ENCODE data around the gene CHRND.

CHRND gene

DNA sequence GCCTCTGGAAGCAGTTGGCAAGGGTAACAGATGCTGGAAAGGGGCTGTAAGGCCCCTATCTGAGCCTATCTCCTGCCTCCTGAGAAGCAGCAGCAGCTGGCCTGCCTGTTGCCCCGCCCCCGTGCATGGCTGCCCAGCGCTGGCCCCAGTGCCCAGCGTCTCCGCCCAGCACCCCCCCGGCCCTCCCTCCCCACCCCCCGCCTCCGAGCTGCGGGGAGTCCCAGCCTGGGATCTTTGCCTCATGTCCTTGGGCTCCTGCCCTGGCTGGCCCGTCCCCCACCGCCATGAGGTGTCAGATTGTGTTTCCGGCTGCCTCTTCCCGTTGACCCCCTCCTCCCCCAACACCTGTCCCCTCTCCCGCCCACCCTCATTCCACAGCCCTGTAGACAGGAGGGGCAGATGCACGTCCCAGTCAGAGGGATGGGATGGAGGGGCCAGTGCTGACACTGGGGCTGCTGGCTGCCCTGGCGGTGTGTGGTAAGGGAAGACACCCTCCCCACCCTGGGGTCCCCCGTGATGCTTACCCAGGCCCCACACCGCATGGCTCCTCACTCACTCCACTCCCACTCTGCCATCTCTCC, at the start of gene CHRND:
TSS of gene CHRND (plus strand) at position 370 of the 581 bp plus-strand sequence. CDS start at position 426, 56 bp downstream.
- no peak for DNase-seq

DNA sequence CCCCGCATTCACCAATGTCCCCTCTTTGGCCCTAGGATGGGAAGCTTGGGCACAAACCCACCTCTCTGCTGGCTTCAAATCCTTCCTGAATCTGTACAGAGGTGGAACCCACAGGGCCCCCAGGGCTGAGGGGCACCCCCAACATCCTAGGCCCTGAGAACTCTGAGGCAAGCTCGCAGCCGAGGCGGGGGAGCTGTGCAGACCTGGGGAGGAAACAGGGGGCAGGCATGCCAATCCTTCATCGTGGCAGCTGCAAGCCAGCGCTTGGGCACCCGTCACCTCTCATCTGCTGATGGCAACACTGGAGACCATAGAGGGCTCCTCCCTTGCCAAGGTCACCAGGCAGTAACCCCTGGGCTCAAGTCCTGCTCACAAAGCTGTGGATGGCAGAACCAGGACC, 49.2 kb upstream of the CHRND start:
- no peak for DNase-seq

DNA sequence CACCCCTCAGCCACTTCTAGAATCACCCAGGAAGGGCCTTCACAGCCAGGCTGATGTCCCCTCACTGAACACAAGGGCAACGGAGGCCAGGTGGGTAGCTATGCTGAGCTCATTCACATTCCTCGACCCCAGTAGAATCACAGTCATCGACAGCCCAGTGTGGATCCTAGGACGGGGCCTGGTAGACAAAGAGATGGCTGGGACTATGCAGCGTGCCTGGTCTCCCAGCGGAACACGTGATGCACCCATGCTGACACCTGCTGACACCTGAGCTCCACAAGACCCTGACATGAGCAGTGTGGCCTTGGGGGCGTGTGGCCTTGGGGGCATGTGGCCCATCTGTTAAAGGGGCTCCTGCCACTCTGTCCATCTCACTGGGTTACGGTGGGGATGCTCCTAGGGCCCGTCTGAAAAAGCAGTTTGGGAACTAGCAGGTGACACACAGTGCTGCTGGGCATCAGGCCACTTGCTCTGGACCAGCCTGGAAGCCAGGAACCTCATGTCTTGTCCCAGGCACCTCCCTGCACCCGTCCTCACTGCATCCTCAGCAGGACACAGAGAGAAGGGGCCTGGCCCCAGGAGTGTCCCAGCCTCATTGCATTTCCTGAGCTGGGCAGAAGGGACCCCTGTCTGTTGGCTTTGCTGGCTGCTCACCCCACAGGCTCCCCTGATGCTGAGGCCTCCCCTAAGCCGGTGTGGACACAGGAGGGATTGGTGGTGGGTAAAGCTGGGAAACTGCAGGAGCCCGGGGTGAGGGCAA, 48.0 kb upstream of the CHRND start:
- no peak for DNase-seq

DNA sequence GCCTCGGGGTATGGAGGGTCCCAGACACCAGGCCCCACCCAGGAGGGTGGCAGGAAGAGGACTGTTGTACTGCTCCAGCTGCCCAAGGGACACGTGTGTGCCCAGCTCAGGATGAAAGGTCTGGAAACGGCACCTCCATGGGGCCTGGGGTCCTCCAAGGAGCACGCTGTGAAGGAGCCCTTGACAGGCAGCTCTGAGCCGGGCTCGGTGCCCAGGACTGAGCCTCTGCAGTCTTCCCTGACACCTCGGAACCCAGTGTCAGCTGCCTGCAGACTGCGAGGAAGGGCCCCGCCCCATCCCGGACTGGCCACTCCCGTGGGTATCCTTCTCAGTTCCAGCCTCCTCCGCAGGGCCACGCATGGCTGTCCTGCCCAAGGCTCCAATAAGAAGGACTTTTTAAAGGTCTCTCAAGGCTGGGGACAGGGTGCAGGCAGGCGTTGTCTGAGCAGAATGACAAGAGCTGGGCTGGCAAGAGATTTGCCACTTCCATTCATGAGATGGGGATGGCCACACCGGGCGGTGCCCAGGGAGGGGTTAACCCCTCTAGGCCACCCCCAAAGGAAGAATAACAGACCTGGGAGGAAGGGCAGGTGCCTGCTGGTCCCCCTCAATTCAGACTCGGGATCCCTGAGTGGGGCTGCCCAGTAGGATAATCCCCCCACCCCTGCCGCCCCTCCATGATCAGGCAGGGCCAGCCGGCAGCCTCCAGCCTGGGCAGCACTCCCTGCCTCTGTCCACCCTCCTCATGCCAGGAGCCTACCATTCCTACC, 47.2 kb upstream of the CHRND start:
- DNase-seq: no peak

DNA sequence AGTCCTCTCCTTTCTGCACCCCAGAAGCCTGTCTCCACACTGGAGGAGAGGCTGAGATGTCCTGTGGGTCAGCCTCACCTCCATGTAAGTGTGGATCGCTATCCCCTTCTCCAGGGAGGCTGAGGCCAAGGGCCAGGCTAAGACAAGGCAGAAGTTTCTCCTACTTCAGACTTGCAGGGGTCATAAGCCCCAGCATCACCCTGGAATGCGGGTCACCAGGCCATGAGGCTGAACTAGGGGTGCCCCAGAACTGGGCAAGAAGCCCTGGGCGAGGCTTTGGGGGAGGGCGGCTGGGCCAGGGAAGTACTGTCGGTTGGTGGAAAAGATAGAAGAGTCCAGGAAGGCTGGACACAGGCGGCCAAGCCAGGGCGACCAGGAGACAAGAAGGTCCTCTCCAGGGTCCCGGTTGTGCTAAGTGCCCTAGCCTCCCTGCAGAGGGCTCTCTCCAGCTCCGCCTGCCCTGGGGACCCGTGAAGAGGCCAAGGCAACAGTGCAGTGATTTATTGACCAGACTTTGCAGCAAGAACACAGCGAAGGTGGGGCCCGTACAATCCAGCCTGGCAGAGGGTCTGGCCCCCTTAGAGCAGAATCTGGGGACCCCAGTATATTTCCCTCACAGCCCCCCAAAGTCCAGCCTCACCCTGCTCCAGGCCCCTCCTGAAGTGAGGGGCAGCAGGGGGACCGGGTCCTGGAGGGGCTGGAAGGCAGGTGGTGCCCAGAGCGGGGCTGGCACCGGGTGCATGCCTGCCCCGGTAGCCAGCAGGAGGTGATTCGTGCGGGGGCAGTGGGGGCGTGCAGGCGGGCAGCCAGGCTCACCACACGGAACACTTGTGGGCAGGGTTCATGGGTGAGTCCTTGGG, 46.4 kb upstream of the CHRND start:
- DNase-seq: no peak

DNA sequence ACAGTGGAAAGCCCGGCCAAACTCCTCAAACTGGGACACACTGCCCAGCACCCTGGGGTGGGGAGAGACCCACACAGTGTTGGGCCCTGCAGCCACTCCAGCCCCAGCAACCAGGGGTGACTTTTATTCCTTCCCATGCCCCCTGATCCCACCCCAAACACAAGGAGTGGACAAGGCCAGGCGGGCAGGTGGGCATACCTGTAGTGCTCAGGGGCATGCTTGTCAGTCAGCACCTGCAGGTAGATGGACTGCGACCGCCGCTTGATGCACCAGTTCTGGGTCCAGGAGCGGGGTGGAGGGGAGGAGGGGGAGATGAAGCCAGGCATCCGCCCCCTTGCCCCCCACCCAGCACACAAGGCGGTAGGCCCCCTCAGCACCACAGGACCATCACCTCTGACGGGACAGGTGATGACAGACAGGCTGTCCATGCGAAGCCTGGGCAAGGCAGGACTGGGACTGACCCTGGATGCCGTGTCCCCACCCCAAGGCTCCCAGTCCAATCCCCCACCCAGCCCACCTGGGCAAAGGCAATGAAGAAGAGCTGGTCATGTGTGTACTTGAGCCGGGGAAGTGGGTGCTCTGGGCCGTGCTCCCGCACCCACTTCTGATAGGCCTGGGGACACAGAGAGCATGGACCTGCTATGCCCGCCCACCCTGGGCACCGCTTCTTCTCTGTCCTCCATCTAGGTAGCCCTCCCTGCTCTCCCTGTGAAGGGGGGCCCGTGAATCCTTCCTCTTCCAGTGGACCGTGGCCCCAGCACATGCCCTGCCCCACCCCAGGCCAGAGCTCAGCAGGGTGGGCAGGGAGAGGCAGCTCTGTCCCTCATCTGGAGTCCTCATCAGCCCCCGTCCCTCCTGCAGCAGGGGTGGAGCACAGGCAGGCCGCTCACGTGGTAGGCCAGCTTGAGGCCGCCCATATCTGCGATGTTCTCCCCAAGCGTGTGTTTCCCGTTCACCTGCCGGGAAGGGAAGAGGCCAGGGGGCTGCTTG, 45.5 kb upstream of the CHRND start:
- no peak for DNase-seq

DNA sequence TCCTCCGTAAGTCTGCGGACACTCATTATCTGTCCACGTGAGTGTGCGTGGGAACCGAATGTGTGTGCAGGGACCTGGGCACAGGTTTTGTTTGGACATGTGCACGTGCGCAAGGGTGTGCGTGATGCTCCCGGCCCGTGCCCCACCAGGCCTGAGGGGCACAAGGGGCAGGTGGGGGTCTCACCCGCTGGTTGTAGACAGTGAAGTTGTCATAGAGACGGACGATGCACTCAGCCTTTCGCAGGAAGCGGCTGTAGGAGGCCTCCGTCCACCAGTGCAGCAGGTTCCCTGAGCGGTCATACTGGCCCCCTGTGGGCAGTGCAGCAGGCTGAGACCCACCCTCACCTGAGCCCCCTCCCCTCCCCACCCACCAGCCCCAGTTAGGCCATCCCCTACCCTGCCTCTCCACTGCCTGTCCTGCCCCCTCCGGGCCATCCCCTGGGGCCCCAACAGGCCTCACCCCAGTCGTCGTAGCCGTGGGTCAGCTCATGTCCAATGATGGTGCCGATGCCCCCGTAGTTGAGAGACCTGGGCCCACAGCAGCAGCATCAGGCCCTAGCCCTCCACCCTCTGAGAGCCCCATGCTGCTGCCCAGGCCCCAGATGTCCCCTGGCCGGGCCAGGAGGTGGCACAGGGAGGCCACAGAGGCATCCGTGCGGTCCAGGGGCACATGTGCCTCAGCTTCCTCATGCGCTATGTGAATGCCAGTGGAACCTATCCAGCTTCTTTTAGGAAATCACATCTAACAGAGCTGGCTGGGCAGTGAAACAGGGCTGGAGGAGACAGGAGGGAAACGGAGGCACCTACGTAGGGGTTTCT, 44.4 kb upstream of the CHRND start:
- DNase-seq: no peak

DNA sequence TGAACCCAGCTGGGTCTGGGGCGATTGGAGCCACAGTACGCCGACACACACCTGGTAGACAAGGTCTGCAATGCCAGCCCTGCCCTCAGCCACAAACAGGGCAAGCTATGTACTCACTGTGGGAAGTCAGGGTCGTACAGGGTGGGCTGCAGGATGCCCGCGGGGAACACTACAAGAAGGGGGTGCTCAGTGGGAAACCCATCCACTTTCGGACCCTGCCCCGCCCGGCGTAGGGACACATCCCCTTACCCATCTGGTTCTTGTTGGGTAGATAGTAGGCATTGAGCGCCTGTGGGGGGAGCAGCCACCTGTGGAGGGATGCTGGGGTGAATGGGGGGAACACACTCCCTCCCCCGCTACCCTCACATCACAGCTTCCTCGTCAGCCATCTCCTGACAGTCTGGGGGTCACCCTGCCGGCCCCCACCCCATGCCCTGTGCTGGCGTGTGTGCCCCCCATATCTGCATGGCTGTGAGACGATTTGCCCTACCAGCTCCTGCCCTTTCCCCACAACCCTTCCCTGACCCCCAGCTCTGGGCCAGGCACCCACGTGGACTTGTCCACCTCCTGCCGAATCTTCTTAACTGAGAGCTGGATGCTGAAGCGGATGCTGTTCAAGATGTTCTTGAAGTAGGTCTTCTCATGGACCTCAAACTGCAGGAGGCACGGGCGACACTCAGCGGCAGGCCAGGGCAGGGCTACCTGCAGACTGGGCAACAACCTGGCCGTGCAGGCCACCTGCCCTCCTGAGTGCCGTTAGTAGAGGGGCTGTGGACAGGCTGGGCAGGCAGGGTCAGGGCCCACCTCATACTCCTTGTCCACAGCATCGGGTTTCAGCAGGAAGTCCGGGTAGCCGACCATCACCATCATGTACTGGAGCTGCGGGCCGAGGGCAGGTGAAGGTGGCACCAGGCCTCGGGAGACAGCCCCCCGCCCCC, 43.4 kb upstream of the CHRND start:
- DNase-seq: no peak

DNA sequence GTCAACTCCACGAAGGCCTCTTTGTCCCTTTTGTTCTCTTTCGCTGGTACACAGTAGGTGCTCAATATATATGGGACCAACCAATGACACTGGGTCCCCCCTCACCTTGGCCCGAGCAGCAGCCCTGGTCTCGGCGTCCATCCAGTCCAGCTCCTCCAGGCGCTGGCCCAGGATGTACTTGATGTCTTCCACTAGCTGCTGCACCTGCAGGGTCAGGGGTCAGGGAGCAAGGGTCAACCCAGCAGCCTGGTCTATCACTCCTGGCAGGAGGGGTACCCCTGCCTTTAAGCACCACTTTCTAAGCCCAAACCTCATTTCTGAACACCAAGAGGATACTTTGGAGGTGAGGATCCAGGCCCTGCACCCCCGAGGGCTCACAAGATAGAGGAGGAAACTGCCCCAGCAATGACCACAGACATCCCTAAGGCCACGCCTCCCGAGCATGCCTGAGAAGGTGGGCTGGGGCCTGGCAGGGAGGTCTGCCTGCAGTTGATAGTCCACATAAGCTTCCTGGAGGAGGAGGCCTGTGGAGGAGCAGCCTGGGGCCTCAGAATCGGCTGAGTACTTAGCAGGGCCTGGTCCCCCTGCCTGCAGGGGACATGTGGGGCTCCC, 42.5 kb upstream of the CHRND start:
- DNase-seq: no peak

DNA sequence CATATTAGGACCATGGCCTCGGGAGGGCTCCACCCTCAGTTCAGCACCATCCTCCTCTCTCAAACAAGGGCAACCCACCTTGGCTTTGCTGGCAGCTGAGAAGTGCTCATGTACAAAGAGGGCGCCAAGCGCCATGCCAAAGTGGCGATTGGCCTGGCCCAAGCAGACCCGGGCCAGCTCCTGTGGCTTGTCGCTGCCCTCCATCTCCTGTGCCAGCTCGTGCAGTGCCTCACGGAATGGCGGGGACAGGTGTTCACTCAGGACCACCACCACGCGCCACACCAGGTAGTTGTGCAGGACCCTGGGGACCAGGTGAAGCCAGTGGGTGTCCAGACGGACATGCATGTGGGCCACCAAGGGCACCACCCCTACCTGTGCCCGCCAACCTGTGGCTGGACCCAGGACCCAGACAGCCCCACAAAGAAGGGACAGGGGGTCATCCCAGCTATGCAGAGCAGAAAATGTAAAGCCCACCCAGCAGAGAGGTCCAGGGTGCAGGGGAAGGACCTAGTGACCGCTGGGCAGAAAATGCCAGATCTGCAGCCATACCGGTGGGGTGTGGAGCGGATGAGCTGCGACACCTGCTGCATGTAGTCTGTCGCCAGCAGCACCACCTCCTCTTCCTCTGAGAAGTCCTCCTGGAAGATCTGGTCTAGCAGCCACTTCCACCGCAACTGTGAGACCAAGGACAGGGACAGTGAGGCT, 41.9 kb upstream of the CHRND start:
- no peak for DNase-seq

DNA sequence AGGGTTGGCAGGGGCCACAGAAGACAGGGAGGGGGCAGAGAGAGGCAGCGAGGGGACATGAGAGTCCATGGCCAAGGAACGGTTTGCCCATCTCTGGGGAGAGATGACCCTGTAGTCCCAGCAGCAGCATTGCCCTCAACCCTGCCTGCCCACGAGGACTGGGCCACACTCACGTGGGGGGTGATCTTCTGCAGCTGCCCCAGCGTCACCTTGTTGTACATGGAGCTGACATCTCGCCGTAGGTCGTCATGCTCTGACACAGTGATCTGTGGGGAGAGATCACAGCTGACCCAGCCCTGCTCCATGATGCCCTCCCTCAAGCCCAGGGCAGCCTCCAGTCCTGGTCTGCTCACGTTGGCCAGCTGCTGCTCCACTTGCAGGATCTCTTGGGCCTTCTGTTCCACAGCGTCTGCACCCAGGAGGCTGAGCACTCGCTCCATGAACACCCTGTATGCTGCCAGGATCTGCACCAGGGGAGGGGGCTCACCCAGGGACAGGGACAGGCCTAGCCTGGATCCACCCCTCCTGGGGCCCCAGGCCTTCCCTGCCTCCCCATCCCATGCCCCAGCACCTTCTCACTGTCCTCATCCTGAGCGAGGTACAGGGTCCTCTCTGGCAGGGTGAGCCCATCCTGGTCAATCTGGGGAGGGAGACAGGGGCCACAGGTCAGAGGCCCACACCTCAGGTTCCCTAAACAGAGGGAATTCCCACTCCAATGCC, 41.2 kb upstream of the CHRND start:
- DNase-seq: no peak

DNA sequence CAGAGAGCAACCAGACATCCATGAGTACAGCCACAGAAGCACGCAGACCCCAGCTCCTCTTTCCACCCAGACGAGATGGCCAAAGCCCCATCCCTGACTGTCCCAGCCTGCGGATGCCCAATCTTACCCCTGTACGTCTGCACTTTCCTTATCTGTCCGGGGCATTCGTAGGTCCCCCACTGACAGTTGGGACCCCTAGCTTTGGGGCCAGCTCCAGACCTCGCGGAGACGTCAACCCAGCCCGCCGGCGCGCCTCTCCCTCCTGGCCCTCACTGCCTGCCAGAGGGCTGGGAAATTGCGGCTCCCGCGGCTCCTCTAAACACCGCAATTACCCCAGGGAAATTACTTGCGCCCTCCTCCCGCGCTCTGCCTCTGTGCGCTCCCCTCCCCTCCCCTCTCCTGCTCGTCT, 40.6 kb upstream of the CHRND start:
- no peak for DNase-seq

DNA sequence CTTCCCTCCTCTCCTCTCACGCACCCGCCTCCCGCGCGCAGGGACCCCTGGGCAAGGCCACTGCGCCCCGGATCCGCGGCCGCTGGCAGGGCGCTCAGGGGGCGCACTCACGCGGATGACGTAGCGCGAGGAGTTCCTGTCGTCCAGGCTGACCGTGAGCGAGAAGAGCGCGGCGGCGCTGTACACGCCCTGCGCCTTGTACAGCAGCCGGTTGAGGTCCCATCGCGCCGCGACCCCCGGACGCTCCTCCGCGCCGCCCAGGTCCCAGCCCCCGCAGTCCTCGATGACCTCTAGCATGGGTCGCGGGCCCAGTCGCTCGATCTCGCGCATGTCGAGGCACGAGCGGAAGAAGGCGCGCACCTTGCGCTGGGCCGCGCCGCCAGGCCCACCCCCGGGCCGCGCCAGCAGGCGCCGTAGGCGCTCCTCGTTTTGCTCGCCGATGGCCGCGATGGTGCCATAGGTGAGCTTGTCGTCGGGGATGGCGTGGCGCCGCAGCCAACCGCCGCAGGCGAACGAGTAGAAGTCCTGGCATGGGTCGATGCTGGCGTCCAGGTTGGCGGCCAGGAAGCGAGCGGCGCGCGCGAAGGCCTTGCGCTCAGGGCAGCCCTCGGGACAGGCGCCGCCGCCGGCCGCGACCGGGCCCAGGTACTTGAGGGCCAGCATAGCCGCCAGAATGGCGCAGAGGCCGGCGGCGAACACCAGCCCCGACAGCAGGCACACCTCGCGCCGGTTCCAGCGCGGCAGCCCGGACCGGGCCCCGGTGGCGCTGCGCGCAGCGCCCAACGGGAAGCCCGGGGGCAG, 40.0 kb upstream of the CHRND start:
- DNase-seq: no peak

DNA sequence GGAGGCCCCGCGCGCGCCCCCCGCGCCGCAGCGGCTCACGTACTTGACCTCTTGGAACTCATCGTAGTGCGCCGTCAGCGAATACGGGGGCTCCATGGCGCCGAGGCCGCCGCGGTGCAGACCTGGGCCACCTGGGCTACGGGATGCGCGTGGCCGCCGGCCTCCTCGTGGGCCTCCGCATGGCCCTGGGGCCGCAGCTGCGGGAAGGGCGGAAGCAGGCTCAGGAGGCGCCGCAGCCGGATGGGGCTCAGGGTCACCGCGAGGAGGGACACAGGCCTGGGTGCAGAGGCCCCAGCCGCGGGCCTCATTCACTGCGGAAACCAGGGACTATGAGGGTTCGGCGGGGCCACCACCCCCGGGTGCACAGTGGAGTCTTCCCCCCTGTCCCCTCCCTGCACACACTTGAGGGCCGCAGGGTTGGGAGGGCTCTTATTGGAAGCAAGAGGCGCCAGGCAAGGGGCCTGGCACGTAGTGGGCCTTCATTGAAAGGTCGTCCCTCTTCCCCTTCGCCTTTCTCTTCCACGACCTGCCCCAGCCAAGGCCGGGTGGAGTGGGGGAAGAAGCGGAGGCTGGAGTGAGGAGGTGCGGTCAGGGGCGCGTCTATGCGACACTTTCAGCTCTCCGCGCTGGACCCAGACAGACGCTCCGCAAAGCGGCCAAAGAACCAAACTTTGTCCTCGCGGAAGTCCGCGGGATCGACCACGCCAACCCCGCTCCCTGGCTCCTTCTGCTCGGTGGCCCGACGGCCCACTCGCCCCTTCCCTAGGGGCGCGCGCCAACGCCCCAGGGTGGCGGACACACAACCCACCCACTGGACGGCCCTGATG, 39.2 kb upstream of the CHRND start:
- no peak for DNase-seq

DNA sequence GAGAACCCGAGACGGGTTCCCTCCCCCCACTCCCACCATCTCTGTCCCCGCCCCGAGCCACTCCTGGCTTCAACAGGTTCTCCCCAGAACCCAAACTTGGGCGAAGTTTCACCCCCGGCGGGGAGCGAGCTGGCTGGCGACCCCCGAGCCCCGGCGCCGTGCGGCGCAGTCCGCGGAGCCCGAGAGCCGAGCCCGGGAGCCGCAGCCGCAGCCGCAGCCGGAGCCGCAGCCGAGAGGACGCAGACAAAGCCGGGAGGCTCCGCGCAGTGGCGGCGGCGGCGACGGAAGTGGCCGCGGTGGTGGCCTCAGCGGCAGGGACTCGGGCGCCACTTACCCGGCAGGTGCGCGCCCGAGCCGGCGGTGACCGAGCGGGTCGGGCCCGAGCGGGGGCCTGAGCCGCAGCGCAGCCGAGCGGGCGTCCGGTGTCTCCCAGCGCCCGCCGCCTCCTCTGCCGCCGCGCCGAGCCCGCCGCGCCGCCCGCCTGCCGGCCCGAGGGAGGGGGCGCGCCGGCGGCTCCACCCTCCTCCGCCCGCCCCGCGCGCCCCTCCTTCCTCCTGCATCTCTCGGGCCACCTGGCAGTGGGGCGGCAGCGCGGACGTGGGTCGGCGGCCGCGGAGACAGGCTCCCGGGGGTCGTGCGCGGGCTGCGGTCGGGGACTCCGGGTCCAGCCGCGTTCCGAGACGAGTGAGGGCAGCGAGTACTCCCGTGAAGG, 38.4 kb upstream of the CHRND start, which contains the start of gene ECEL1:
TSS of gene ECEL1 (minus strand) at position 450 of the 712 bp plus-strand sequence. CDS start 1,181 bp downstream, outside the sequence.
- no peak for DNase-seq

Data from activated CD4-positive, alpha-beta T cell treated with anti-CD3 and anti-CD28 coated beads for 4 hours (primary cell).